GM12873 (cell line): Measurements from ENCODE around the gene LGALS7.

Source experiments
- TF ChIP-seq, protein P1 (sequence below): IDR thresholded peaks from 2 replicates; pipeline ENCODE4 v1.5.1; 2012; ENCODE audit warnings: low read depth, mild to moderate bottlenecking, moderate library complexity, low read length, control low read depth; ENCODE audit not compliant: insufficient read depth; ENCODE audit errors: missing control alignments

LGALS7 gene

GRCh38 chr19:38730731-38731589, 42.4 kb downstream of the LGALS7 start:
- TF ChIP-seq, protein P1, sequence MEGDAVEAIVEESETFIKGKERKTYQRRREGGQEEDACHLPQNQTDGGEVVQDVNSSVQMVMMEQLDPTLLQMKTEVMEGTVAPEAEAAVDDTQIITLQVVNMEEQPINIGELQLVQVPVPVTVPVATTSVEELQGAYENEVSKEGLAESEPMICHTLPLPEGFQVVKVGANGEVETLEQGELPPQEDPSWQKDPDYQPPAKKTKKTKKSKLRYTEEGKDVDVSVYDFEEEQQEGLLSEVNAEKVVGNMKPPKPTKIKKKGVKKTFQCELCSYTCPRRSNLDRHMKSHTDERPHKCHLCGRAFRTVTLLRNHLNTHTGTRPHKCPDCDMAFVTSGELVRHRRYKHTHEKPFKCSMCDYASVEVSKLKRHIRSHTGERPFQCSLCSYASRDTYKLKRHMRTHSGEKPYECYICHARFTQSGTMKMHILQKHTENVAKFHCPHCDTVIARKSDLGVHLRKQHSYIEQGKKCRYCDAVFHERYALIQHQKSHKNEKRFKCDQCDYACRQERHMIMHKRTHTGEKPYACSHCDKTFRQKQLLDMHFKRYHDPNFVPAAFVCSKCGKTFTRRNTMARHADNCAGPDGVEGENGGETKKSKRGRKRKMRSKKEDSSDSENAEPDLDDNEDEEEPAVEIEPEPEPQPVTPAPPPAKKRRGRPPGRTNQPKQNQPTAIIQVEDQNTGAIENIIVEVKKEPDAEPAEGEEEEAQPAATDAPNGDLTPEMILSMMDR = no peak

- TF ChIP-seq, protein P1 = no peak
Observed at GRCh38 chr19:38730470-38730730, 42.9 kb downstream of the LGALS7 start.

DNA sequence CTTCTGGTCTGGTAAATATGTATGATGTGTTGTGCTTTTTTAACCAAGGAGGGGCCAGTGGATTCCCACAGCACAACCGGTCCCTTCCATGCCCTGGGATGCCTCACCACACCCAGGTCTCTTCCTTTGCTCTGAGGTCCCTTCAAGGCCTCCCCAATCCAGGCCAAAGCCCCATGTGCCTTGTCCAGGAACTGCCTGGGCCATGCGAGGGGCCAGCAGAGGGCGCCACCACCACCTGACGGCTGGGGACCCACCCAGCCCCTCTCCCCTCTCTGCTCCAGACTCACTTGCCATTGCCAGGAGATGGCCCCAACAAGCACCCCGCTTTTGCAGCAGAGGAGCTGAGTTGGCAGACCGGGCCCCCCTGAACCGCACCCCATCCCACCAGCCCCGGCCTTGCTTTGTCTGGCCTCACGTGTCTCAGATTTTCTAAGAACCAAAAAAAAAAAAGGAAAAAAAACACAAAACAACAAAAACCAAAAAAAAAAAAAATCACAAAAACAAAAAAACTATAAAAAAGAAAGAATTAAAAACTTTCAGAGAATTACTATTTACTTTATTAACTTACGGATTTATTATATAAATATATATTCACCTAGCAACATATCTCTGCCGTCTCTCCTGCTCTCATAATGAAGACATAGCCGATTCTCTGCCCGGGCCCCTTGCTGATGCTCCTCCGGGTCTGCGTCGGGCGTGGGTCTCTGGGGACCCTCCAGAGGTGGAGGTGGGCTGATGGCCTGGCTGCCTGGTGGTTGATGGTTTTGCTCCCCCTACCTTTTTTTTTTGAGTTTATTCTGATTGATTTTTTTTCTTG, 43.5 kb downstream of the LGALS7 start:
- TF ChIP-seq, protein P1 = peak; percentile 91

DNA sequence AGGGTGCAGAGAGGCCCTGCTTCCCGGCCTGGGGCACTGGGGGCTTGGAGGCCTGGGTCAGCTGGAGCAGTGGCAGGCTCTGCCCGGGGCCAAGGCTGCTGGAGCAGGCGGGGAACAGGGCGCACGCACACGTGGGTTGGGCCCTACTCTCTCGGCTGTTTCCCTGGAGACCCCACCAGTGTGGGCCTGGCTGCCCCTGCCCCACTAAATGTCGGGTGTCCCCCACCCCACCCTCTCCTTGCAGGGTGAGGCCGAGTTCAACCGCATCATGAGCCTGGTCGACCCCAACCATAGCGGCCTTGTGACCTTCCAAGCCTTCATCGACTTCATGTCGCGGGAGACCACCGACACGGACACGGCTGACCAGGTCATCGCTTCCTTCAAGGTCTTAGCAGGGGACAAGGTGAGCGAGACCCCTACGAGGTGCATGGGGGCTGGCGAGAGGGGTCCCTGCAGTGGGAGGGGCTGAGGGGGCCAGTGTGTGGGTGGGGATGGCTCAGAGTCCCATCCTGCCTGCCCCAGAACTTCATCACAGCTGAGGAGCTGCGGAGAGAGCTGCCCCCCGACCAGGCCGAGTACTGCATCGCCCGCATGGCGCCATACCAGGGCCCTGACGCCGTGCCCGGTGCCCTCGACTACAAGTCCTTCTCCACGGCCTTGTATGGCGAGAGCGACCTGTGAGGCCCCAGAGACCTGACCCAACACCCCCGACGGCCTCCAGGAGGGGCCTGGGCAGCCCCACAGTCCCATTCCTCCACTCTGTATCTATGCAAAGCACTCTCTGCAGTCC, 44.4 kb downstream of the LGALS7 start:
- TF ChIP-seq, protein P1 = no peak

GRCh38 chr19:38727868-38728660, 45.3 kb downstream of the LGALS7 start:
- TF ChIP-seq, protein P1 = no peak

GRCh38 chr19:38727306-38727867, 45.9 kb downstream of the LGALS7 start:
- TF ChIP-seq, protein P1 = no peak
